ENCODE data around the gene ITSN2.

Gene ITSN2

DNA sequence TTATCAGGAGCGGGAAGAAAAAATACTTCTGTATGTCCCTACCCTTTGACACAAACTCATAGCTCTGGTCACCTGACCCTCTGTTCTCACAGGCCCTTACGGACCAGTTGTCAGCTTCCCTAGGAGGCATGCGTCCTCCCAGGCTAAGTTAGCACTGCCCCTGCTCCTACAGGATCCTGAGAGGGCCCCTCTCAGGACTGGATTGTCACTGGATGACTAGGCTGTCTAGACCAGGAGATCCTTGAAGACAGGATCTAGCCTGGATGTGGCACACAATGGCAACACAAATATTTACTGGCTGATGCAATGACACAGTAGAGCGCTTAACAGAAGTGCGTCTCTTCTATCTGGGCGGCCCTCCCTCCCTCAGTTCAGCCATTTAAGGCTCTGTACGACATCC, 177.8 kb downstream of the ITSN2 start:
- DNase-seq (ENCODE audit: extremely low read depth, low read depth) = no peak
- TF ChIP-seq, protein P1, sequence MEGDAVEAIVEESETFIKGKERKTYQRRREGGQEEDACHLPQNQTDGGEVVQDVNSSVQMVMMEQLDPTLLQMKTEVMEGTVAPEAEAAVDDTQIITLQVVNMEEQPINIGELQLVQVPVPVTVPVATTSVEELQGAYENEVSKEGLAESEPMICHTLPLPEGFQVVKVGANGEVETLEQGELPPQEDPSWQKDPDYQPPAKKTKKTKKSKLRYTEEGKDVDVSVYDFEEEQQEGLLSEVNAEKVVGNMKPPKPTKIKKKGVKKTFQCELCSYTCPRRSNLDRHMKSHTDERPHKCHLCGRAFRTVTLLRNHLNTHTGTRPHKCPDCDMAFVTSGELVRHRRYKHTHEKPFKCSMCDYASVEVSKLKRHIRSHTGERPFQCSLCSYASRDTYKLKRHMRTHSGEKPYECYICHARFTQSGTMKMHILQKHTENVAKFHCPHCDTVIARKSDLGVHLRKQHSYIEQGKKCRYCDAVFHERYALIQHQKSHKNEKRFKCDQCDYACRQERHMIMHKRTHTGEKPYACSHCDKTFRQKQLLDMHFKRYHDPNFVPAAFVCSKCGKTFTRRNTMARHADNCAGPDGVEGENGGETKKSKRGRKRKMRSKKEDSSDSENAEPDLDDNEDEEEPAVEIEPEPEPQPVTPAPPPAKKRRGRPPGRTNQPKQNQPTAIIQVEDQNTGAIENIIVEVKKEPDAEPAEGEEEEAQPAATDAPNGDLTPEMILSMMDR (IDR thresholded peaks at IDR 0.05; ENCODE audit: low read depth, low read length) = no peak

DNA sequence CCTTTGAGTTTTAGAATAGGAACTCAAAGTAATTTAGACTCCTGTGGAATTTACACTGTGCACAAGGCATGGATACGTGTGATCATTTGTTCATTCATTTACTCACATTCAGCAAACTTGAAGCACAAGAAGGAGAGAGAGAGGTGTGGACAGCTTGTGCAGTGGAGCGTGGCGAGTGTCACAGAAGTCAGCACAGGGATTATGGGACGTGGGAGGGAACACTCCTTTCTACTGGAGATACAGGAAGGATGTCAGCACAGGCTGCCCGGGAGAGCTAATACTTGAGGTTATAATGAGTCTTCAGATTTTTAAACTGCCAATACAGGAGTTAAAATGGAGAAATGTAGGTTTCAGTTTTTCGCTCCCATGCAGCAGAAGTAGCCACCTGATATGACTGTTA, 178.5 kb downstream of the ITSN2 start:
- DNase-seq (ENCODE audit: extremely low read depth, low read depth) = no peak
- TF ChIP-seq, protein P1 (IDR thresholded peaks at IDR 0.05; ENCODE audit: low read depth, low read length) = no peak

DNA sequence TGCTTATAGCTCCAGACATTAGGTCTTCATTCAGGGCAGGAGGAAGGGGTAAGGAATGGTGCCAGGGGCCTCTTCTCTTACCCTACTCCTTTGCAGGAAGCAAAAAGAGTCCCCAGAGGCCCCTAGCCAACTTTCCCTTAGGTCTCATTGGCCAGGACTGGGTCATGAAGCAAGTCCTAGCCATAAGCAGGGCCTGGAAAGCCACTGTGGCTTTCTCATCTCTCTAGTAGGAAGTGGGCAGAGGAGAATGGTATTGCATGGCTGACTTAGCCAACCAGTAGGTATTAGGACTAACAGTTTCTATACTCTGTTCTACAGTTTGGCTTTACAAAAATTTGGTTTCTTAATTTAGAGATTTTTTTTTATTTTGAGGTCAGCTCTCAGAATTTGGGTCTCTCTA, 180.7 kb downstream of the ITSN2 start:
- TF ChIP-seq, protein P1 (IDR thresholded peaks at IDR 0.05; ENCODE audit: low read depth, low read length) = no peak
- DNase-seq (ENCODE audit: extremely low read depth, low read depth) = no peak

DNA sequence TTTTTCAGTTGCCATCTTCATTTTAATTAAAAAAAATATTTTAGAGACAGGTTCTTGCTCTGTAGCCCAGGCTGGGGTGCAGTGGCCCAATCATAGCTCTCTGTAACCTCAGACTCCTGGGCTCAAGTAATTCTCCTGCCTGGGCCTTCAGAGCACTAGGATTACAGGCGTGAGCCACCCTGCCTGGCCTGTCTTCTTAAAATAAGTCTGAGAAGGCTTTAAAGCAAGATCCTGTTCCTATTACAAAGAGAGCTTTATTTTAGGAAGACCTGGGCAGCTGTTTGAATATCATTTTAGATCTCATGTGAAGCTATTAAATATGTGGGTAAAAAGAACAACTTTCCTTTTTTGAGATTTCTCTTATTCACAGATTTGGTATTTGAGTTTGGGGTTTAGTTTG, 184.0 kb downstream of the ITSN2 start:
- TF ChIP-seq, protein P1 (IDR thresholded peaks at IDR 0.05; ENCODE audit: low read depth, low read length) = no peak
- DNase-seq (ENCODE audit: extremely low read depth, low read depth) = no peak

DNA sequence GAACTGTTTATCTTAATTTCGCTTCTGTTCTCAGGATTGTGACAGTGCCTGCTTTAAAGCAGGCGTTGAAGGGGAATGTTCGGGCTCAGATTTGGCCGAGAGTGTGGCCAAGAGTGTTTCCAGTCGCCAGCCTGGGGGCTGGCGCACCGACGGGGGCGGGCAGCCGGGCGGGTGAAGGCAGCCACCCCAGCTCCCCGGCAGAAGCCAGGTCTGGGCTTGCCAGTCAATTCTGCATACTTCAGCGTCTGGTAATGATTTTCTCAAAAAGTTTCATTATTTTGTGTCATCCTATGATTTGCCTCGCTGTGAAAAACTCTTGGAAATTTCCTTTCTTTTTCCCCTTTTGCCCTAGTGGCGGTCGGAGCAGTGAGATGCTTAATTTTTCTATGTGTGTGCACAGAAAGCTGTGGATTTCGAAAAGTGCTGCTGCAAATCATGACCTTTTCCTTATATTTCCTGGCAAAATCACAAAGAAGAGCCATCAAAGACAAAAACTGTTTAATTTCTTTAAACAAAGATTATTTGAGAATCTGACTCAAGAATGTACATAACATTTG, 184.6 kb downstream of the ITSN2 start:
- TF ChIP-seq, protein P1 (IDR thresholded peaks at IDR 0.05; ENCODE audit: low read depth, low read length) = peak; percentile 21
- DNase-seq (ENCODE audit: extremely low read depth, low read depth) = no peak

DNA sequence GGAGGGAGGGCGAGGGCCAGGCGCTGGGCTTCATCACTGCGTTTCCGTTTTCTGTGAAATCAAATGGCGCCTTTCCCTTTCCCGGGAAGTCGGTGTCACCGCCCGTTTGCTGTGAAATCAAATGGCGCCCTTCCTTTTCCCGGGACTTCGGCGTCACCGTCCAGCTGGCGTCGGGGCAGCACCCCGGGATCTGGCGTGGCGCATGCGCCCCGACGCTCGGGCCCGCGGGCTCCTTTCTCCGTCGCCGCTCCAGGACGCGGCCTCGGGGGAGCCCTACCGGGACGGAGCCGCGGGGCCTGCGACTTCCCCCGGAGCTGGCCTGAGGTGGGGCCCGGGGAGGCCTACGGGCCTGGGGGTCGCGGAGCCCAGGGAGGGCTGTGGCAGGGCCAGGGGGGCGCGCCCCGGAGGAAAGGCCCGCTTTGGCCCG, 185.5 kb downstream of the ITSN2 start, which contains the start of gene FAM228A:
Gene FAM228A (plus strand): TSS at position 203 of the 427 bp plus-strand sequence. CDS start 428 bp downstream, outside the sequence.
- TF ChIP-seq, protein P1 (IDR thresholded peaks at IDR 0.05; ENCODE audit: low read depth, low read length) = no peak
- DNase-seq (ENCODE audit: extremely low read depth, low read depth) = no peak

DNA sequence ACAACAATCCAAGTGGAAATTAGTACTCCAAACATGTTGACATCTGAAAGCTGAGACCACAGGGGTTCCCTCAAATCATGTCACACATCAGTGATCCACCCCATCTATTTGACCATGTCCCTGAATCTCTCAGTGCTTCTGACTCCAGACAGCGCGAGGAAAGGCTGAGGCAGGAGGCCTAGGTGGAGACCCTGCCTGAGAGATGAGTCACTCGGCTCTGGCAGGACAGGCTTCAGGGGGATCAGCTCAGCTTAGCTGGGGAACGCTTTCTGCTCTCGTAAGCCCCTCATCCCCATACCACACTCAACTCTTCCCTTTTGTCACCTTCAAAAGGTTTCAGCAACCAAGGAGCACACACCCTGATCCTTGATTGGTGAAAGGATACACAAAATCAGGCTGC, 191.3 kb downstream of the ITSN2 start:
- no peak for DNase-seq (ENCODE audit: extremely low read depth, low read depth)
- TF ChIP-seq, protein P1 (IDR thresholded peaks at IDR 0.05; ENCODE audit: low read depth, low read length) = no peak

All from AG09319 (cell line).